Vagina (tissue), 2 donors: Measurements from ENCODE around the gene RBM15B.

Experiments used
- POLR2A ChIP-seq, 2 donors: fragments of 450-650 bp; IDR thresholded peaks; one replicate each; pipeline ENCODE4 v1.6.1; 2017; ENCODE audit warnings: antibody characterized with exemption in 2 of 2, mild to moderate bottlenecking in 2 of 2, moderate library complexity in 2 of 2
- POLR2AphosphoS5 ChIP-seq, 2 donors: sonication (generic); formaldehyde crosslinking; IDR thresholded peaks; one replicate each; pipeline ENCODE4 v1.9.0; 2017; ENCODE audit warnings: antibody characterized with exemption in 2 of 2, mild to moderate bottlenecking in 2 of 2, low read depth in 1 of 2; ENCODE audit not compliant: insufficient read depth in 1 of 2
- TF ChIP-seq, protein P1 (sequence below), 3 experiments: fragments of 450-650 bp in 2 of 3; fragments of 200-600 bp in 1 of 3; sonication (generic) in 1 of 3; IDR thresholded peaks; one replicate each; pipeline ENCODE4 v1.5.1; 2017 to 2019; ENCODE audit warnings: antibody characterized with exemption in 3 of 3, mild to moderate bottlenecking in 2 of 3, moderate library complexity in 2 of 3

DNA sequence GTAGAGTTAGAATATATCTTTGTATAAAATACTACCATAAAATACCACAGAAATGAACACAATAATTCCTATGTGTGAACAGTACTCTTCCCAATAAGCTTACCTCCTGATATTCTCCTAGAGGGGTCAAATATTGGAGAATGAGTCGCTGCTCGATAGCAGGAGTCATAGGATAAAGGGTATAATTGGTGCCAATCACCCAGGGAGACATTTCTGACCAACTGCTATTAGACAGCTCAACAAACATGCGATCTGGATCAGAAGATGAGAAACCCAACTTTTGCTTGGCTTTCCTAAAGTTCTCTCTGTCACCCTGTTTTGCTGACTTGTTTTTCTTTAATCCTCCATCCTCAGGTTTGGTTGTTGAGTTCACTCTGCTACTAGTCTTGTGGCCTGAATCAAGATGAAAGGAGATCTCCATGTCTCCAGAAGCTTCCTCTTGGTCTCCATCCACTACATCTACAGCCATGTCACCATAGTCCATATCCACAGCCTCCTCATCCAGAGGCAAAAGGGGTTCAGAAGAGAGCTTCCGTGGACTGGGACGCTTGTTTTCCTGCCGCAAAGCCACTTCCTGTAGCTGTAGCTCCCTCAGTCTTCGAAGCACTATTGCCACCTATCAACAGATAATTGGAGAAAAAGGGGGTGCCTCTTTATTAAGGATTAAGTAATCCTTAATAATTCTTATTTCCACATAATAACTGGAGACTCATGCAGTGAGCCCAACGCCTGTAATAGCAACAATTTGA is 50.4 kb downstream of the RBM15B start:
- TF ChIP-seq POLR2AphosphoS5 (IDR thresholded peaks at IDR 0.05; ENCODE audit: insufficient read depth in 1 of 2, low read depth in 1 of 2) (no peak), POLR2A (IDR thresholded peaks at IDR 0.05) (no peak)
- TF ChIP-seq, protein P1, sequence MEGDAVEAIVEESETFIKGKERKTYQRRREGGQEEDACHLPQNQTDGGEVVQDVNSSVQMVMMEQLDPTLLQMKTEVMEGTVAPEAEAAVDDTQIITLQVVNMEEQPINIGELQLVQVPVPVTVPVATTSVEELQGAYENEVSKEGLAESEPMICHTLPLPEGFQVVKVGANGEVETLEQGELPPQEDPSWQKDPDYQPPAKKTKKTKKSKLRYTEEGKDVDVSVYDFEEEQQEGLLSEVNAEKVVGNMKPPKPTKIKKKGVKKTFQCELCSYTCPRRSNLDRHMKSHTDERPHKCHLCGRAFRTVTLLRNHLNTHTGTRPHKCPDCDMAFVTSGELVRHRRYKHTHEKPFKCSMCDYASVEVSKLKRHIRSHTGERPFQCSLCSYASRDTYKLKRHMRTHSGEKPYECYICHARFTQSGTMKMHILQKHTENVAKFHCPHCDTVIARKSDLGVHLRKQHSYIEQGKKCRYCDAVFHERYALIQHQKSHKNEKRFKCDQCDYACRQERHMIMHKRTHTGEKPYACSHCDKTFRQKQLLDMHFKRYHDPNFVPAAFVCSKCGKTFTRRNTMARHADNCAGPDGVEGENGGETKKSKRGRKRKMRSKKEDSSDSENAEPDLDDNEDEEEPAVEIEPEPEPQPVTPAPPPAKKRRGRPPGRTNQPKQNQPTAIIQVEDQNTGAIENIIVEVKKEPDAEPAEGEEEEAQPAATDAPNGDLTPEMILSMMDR (IDR thresholded peaks at IDR 0.05): no peak
